H1 (cell line): ENCODE data around the gene BANF1. TPM values are rescaled to one million over a fixed set of nuclear protein-coding genes. Genes with fewer than 3 reads are reported as not detected.

Source experiments
- CTCF ChIA-PET: fragments of 300-600 bp; sonication (Branson Sonifier 250); formaldehyde crosslinking; loops from one replicate; lab custom pipeline; 2021; ENCODE audit not compliant: partially characterized antibody; lab: Charles Lee
- POLR2A ChIA-PET: fragments of 300-600 bp; sonication (Branson Sonifier 250); formaldehyde crosslinking; loops from one replicate; lab custom pipeline; 2021; ENCODE audit warnings: inconsistent platforms; ENCODE audit not compliant: partially characterized antibody; lab: Charles Lee
- DNase-seq, 2 experiments: peaks; one replicate each; pipeline versions ENCODE4 v3.0.0 to v3.0.0-alpha.2; 2010 to 2022; ENCODE audit warnings: low spot score in 2 of 2, low read depth in 1 of 2, mixed read lengths in 1 of 2
- FAIRE-seq: peaks from 2 replicates; lab custom pipeline; 2011; peaks lifted over from hg19 to GRCh38; lab: Jason Lieb, UNC
- H2AFZ ChIP-seq: 2 replicates; pipeline ENCODE4 v1.8.1; 2012; ENCODE audit warnings: low read length, inconsistent platforms
- H2AK5ac ChIP-seq: 2 replicates; pipeline ENCODE4 v1.6.1; 2013; ENCODE audit warnings: low read depth, low read length
- H2BK120ac ChIP-seq: replicated peaks from 2 replicates; pipeline ENCODE3; 2013; ENCODE audit warnings: low read depth, low read length, inconsistent platforms
- H2BK12ac ChIP-seq: 2 replicates; pipeline ENCODE4 v1.6.1; 2013; ENCODE audit warnings: low read depth, low read length
- H2BK15ac ChIP-seq: 2 replicates; pipeline ENCODE4 v1.6.1; 2013; ENCODE audit warnings: low read length
- H2BK20ac ChIP-seq: 2 replicates; pipeline ENCODE4 v1.6.1; 2013; ENCODE audit warnings: low read length
- H2BK5ac ChIP-seq: 2 replicates; pipeline ENCODE4 v1.6.1; 2013; ENCODE audit warnings: low read depth, low read length
- H3K14ac ChIP-seq: 2 replicates; pipeline ENCODE4 v1.6.1; 2013; ENCODE audit warnings: inconsistent platforms; ENCODE audit not compliant: insufficient read length
- H3K18ac ChIP-seq: 2 replicates; pipeline ENCODE4 v1.6.1; 2013; ENCODE audit warnings: low read length; ENCODE audit errors: extremely low read depth
- H3K23ac ChIP-seq: 2 replicates; pipeline ENCODE4 v1.6.1; 2013; ENCODE audit warnings: inconsistent platforms; ENCODE audit not compliant: insufficient read length
- H3K23me2 ChIP-seq: 2 replicates; pipeline ENCODE4 v1.6.1; 2013; ENCODE audit warnings: low read depth, low read length
- H3K27ac ChIP-seq: 2 replicates; pipeline ENCODE4 v1.6.1; 2011; ENCODE audit warnings: low read depth, low read length, inconsistent platforms
- H3K27me3 ChIP-seq, 4 experiments: replicated peaks in 1 of 4; 1 replicate in 1 of 4; 2 replicates in 3 of 4; pipeline versions ENCODE4 v1.6.1 to v1.8.1; 2011 to 2013; ENCODE audit warnings: low read length in 3 of 4, mild to moderate bottlenecking in 3 of 4, inconsistent platforms in 2 of 4, mixed read lengths in 2 of 4, moderate library complexity in 1 of 4; ENCODE audit not compliant: control insufficient read depth in 3 of 4, insufficient read depth in 3 of 4; ENCODE audit errors: extremely low read depth in 1 of 4
- H3K36me3 ChIP-seq, 4 experiments: 2 replicates each; pipeline versions ENCODE4 v1.6.1 to v1.8.1; 2011 to 2013; ENCODE audit warnings: mild to moderate bottlenecking in 4 of 4, low read length in 3 of 4, moderate library complexity in 2 of 4, control low read depth in 1 of 4, inconsistent platforms in 1 of 4; ENCODE audit not compliant: insufficient read depth in 4 of 4, control insufficient read depth in 2 of 4
- H3K4ac ChIP-seq: replicated peaks from 2 replicates; pipeline ENCODE3; 2013; ENCODE audit warnings: low read length, low read depth, mixed read lengths, inconsistent platforms; ENCODE audit not compliant: insufficient read length
- H3K4me1 ChIP-seq, 4 experiments: replicated peaks in 1 of 4; 1 replicate in 1 of 4; 2 replicates in 3 of 4; pipeline versions ENCODE4 v1.6.1 to v1.8.1; 2011 to 2013; ENCODE audit warnings: low read length in 3 of 4, inconsistent platforms in 2 of 4, mixed read lengths in 1 of 4; ENCODE audit not compliant: insufficient read depth in 4 of 4, control insufficient read depth in 3 of 4
- H3K4me2 ChIP-seq, 2 experiments: 2 replicates each; pipeline versions ENCODE4 v1.6.1 to v1.8.1; 2011 to 2013; ENCODE audit warnings: low read depth in 2 of 2, low read length in 2 of 2, control low read depth in 1 of 2, inconsistent platforms in 1 of 2, mild to moderate bottlenecking in 1 of 2; ENCODE audit not compliant: insufficient read depth in 1 of 2
- H3K4me3 ChIP-seq, 4 experiments: fragments of 200-600, 300-600 bp in 1 of 4; sonication (generic), shearing (Covaris generic), sonication (Bioruptor Twin) in 1 of 4; 2 replicates each; pipeline versions ENCODE4 v1.5.1 to v1.8.1; 2011 to 2016; ENCODE audit warnings: low read length in 4 of 4, low read depth in 3 of 4, control low read depth in 2 of 4, inconsistent platforms in 2 of 4, mild to moderate bottlenecking in 2 of 4, mixed read lengths in 1 of 4, moderate library complexity in 1 of 4; ENCODE audit not compliant: insufficient read depth in 2 of 4; ENCODE audit errors: extremely low read depth in 1 of 4
- H3K56ac ChIP-seq: replicated peaks from 2 replicates; pipeline ENCODE3; 2013; ENCODE audit warnings: low read depth, mild to moderate bottlenecking, mixed read lengths, low read length, inconsistent platforms; ENCODE audit not compliant: insufficient read length
- H3K79me1 ChIP-seq: 2 replicates; pipeline ENCODE4 v1.6.1; 2013; ENCODE audit warnings: low read depth, low read length, control low read depth
- H3K79me2 ChIP-seq, 2 experiments: 2 replicates each; pipeline versions ENCODE4 v1.6.1 to v1.8.1; 2012 to 2013; ENCODE audit warnings: low read length in 2 of 2, mild to moderate bottlenecking in 2 of 2, inconsistent platforms in 1 of 2; ENCODE audit not compliant: insufficient read depth in 2 of 2, control insufficient read depth in 1 of 2
- H3K9ac ChIP-seq, 4 experiments: replicated peaks in 1 of 4; 1 replicate in 1 of 4; 2 replicates in 3 of 4; pipeline versions ENCODE4 v1.6.1 to v1.8.1; 2011 to 2013; ENCODE audit warnings: low read depth in 3 of 4, low read length in 3 of 4, control low read depth in 2 of 4, mild to moderate bottlenecking in 2 of 4, moderate library complexity in 2 of 4, inconsistent platforms in 1 of 4; ENCODE audit errors: extremely low read depth in 1 of 4
- H3K9me3 ChIP-seq, 2 experiments: 2 replicates each; pipeline versions ENCODE4 v1.6.1 to v1.8.1; 2012 to 2013; ENCODE audit warnings: mild to moderate bottlenecking in 2 of 2, moderate library complexity in 2 of 2, control low read depth in 1 of 2, inconsistent platforms in 1 of 2, low read depth in 1 of 2, low read length in 1 of 2, mixed read lengths in 1 of 2; ENCODE audit not compliant: insufficient read depth in 2 of 2
- H4K20me1 ChIP-seq, 2 experiments: replicated peaks in 1 of 2; 2 replicates each; pipeline versions ENCODE3 to v1.8.1; 2011 to 2013; ENCODE audit warnings: inconsistent platforms in 2 of 2, low read length in 2 of 2, mild to moderate bottlenecking in 1 of 2; ENCODE audit not compliant: insufficient read depth in 2 of 2, control insufficient read depth in 1 of 2
- H4K5ac ChIP-seq: 2 replicates; pipeline ENCODE4 v1.6.1; 2013; ENCODE audit warnings: low read length, low read depth, mixed read lengths, inconsistent platforms; ENCODE audit not compliant: insufficient read length
- H4K8ac ChIP-seq: 2 replicates; pipeline ENCODE4 v1.8.0; 2013; ENCODE audit warnings: mild to moderate bottlenecking, moderate library complexity, low read length, inconsistent platforms; ENCODE audit not compliant: insufficient read depth; ENCODE audit errors: extremely low read depth
- H4K91ac ChIP-seq: replicated peaks from 2 replicates; pipeline ENCODE3; 2013; ENCODE audit warnings: low read length, mixed read lengths, inconsistent platforms; ENCODE audit not compliant: insufficient read length
- JUND ChIP-seq: IDR thresholded peaks from 2 replicates; pipeline ENCODE4 v1.6.1; 2011; ENCODE audit warnings: mild to moderate bottlenecking, improper control_type of control experiment, low read length
- POLR2AphosphoS5 ChIP-seq: IDR thresholded peaks from 2 replicates; pipeline ENCODE4 v1.6.1; 2011; ENCODE audit warnings: low read depth, low read length
- WGBS, 2 experiments: shearing (Covaris generic) in 1 of 2; methylation state at CpG; one replicate each; pipeline versions ENCODE4 v1.1.6 to v1.1.7; 2013 to 2015; ENCODE audit warnings: low lambda C conversion rate in 2 of 2, mixed read lengths in 2 of 2, inconsistent platforms in 1 of 2, low coverage in 1 of 2, missing lambda C conversion rate in 1 of 2; ENCODE audit not compliant: insufficient replicate concordance in 2 of 2, insufficient coverage in 1 of 2, insufficient read length in 1 of 2; ENCODE audit errors: extremely low coverage in 1 of 2, missing lambda C conversion rate in 1 of 2; 5-methylcytosine and 5-hydroxymethylcytosine counted together
- polyA plus RNA-seq, 7 experiments: library from polyadenylated mRNA; depleted of rRNA in 3 of 7; stranded (reverse) in 5 of 7; unstranded in 2 of 7; fragments of >200 nt in 5 of 7; fragments of 200-250 nt in 2 of 7; gene quantifications; 1 replicate in 5 of 7; 2 replicates in 1 of 7; 4 replicates in 1 of 7; pipeline versions ENCODE4 v1.2.1 to v1.2.3, GENCODE V29; 2011 to 2013; ENCODE audit warnings: missing spikeins in 2 of 7, mixed read lengths in 2 of 7
- total RNA-seq: library from RNA; stranded (reverse); fragmentation: NEBNext Ultra II Directional; extraction: Animal tissue kit (Norgen Biotek cat#: 25700); gene quantifications from 2 replicates; pipeline ENCODE4 v1.2.1, GENCODE V29; 2021

Gene BANF1
- total and polyA plus RNA-seq, 2 of the 8 experiments (the other 6 are each of a cell fraction or from before 2014, with no cell fraction given): 330 to 467 TPM

GRCh38 chr11:66007201-66007634 lies 4.9 kb downstream of the BANF1 start:
- DNase-seq: no peak
- Histone ChIP-seq H3K79me2 (peaks cover 0 to 9% of the 10 kb centered on the region in 2 experiments; a peak in 2 of 4 replicates), H3K4me2 (no peak overlapping the region), H3K9ac (no peak overlapping the region), H3K23ac (no peak overlapping the region), H3K27ac (no peak overlapping the region), H2BK120ac (no peak overlapping the region), H4K5ac (no peak overlapping the region), H2BK12ac (peak overlapping the region; percentile 71; the same call in 1 of the 2 replicates), H4K8ac (no peak overlapping the region), H3K23me2 (peaks cover 2% of the 10 kb centered on the region; the same call in 1 of the 2 replicates), H3K9me3 (no peaks in the 10 kb centered on the region), H3K4me3 (no peak overlapping the region; a peak in 1 of 8 replicates), H2AK5ac (no peak overlapping the region), H2BK20ac (no peak overlapping the region), H4K91ac (peak overlapping the region; percentile 30), H3K36me3 (peaks cover 0 to 10% (median 4%) of the 10 kb centered on the region in 4 experiments; a peak in 5 of 8 replicates), H2BK15ac (no peak overlapping the region), H3K4ac (no peak overlapping the region), H3K4me1 (peaks cover 0 to 21% (median 8%) of the 10 kb centered on the region in 4 experiments; a peak in 5 of 7 replicates), H3K79me1 (peaks cover 8% of the 10 kb centered on the region), H4K20me1 (peaks cover 0 to 4% of the 10 kb centered on the region in 2 experiments), H2BK5ac (no peak overlapping the region; the same call in 1 of the 2 replicates), H3K14ac (no peak overlapping the region), H3K27me3 (peaks cover 6 to 17% (median 14%) of the 10 kb centered on the region in 4 experiments), H3K18ac (no peak overlapping the region), H2AFZ (no peak overlapping the region), H3K56ac (no peak overlapping the region)
- ChIA-PET POLR2A (interaction anchor here (0.6 to 1.8 kb wide), 5 partner anchors 44 to 147 kb away, joined by 3 to 4 read pairs (median 4); partner anchors contain the start of gene MUS81), CTCF (interaction anchor here (0.7 to 3.1 kb wide), 4 partner anchors 15 to 106 kb away, joined by 3 to 15 read pairs (median 6); no protein-coding TSS in a partner anchor)
- 81% methylated on average over 5 of the region's 5 CpGs; no CpG with 5 or more reads in 1 of the 2 experiments for WGBS, 2 experiments
- TF ChIP-seq POLR2AphosphoS5 (peak; percentile 6; the same call in 1 of the 2 replicates), JUND (no peak)
- no peak for FAIRE-seq
